MCF 10A (cell line): Measurements from ENCODE around the gene EP400. TPM values are rescaled to one million over a fixed set of nuclear protein-coding genes. Genes with fewer than 3 reads are reported as not detected.

Experiments
- BruUV-seq: library from RNA; stranded (reverse); fragments of 400-500 nt; replicated peaks from 2 replicates; lab custom pipeline; 2021; lab: Mats Ljungman, UMichigan
- CTCF ChIA-PET: fragments of 300-600 bp; sonication (Branson Sonifier 250); formaldehyde crosslinking; extraction: SDS; loops from one replicate; lab custom pipeline; 2021; ENCODE audit warnings: antibody characterized with exemption, inconsistent platforms; lab: Yijun Ruan, JAX
- POLR2A ChIA-PET: fragments of 300-600, 350-650 bp; sonication (Branson Sonifier 250); formaldehyde crosslinking; extraction: SDS; loops from one replicate; lab custom pipeline; 2020; ENCODE audit warnings: antibody characterized with exemption, inconsistent platforms; lab: Yijun Ruan, JAX
- DNase-seq: peaks from one replicate; pipeline ENCODE4 v3.0.0-alpha.2; 2018; ENCODE audit not compliant: unreplicated experiment
- H3K27ac Mint-ChIP-seq: one replicate; pipeline ENCODE4 v1.8.0; 2022; ENCODE audit warnings: mild to moderate bottlenecking, low read depth, mixed read lengths; ENCODE audit not compliant: unreplicated experiment
- H3K27me3 Mint-ChIP-seq: one replicate; pipeline ENCODE4 v1.8.0; 2022; ENCODE audit warnings: mixed read lengths; ENCODE audit not compliant: insufficient read depth, unreplicated experiment
- H3K36me3 Mint-ChIP-seq: one replicate; pipeline ENCODE4 v1.8.0; 2022; ENCODE audit warnings: mild to moderate bottlenecking, moderate library complexity, mixed read lengths; ENCODE audit not compliant: insufficient read depth, unreplicated experiment
- H3K4me1 Mint-ChIP-seq: one replicate; pipeline ENCODE4 v1.8.0; 2022; ENCODE audit warnings: mixed read lengths; ENCODE audit not compliant: insufficient read depth, unreplicated experiment
- H3K4me3 Mint-ChIP-seq: one replicate; pipeline ENCODE4 v1.8.0; 2022; ENCODE audit warnings: mild to moderate bottlenecking, moderate library complexity, mixed read lengths; ENCODE audit not compliant: unreplicated experiment
- H3K9me3 Mint-ChIP-seq: one replicate; pipeline ENCODE4 v1.8.0; 2022; ENCODE audit warnings: mixed read lengths; ENCODE audit not compliant: unreplicated experiment
- CTCF ChIP-seq: fragments of 200-600 bp; IDR thresholded peaks from one replicate; pipeline ENCODE4 v1.8.0; 2022; ENCODE audit warnings: antibody characterized with exemption, mild to moderate bottlenecking; ENCODE audit not compliant: unreplicated experiment
- intact Hi-C: fragments of 100-400 bp; cut with micrococcal nuclease; formaldehyde crosslinking; loops from 2 replicates; pipeline ENCODE4 v1.14.1; 2022
- total RNA-seq: library from RNA; stranded (reverse); gene quantifications from 2 replicates; pipeline ENCODE4 v1.2.3, GENCODE V29; 2022

EP400 gene
- total RNA-seq, 1 experiment from 2014 or later: 52.4 TPM

- TF ChIP-seq CTCF: no peak
- DNase-seq: no peak
- Mint-ChIP-seq H3K4me3 (no peak overlapping the region), H3K36me3 (peaks cover 66% of the 10 kb centered on the region), H3K27me3 (no peaks in the 10 kb centered on the region), H3K9me3 (no peaks in the 10 kb centered on the region), H3K27ac (no peak overlapping the region), H3K4me1 (no peaks in the 10 kb centered on the region)
- intact Hi-C loops: no loop called here
- CTCF ChIA-PET: no interaction called here
- POLR2A ChIA-PET: interaction anchor here (1.2 kb wide), 1 partner anchor 15 kb away, joined by 3 read pairs; no protein-coding TSS in a partner anchor
- no TSS peak for BruUV-seq
Observed at GRCh38 chr12:132070298-132070697, 120.6 kb downstream of the EP400 start.

- CTCF ChIA-PET: no interaction called here
- POLR2A ChIA-PET: no interaction called here
- BruUV-seq: no TSS peak
- Mint-ChIP-seq H3K27ac (no peak overlapping the region), H3K27me3 (no peaks in the 10 kb centered on the region), H3K4me1 (no peaks in the 10 kb centered on the region), H3K4me3 (no peak overlapping the region), H3K9me3 (no peaks in the 10 kb centered on the region), H3K36me3 (peaks cover 66% of the 10 kb centered on the region)
- intact Hi-C loops: no loop called here
- DNase-seq: no peak
- TF ChIP-seq CTCF: no peak
Observed at GRCh38 chr12:132071040-132071810, 121.5 kb downstream of the EP400 start.

GRCh38 chr12:132071830-132072384, 122.2 kb downstream of the EP400 start:
- ChIA-PET POLR2A (no interaction called here), CTCF (no interaction called here)
- intact Hi-C loops: no loop called here
- DNase-seq: no peak
- H3K27me3 Mint-ChIP-seq: no peaks in the 10 kb centered on the region
- H3K36me3 Mint-ChIP-seq: peaks cover 67% of the 10 kb centered on the region
- no peak for TF ChIP-seq CTCF
- no peaks in the 10 kb centered on the region for H3K9me3 Mint-ChIP-seq
- no peaks in the 10 kb centered on the region for H3K4me1 Mint-ChIP-seq
- no peak overlapping the region for H3K27ac Mint-ChIP-seq
- no TSS peak for BruUV-seq
- H3K4me3 Mint-ChIP-seq: no peak overlapping the region

- TF ChIP-seq CTCF: no peak
- Mint-ChIP-seq H3K4me3 (no peak overlapping the region), H3K27ac (no peak overlapping the region), H3K4me1 (no peaks in the 10 kb centered on the region), H3K27me3 (no peaks in the 10 kb centered on the region), H3K9me3 (no peaks in the 10 kb centered on the region), H3K36me3 (peaks cover 70% of the 10 kb centered on the region)
- CTCF ChIA-PET: no interaction called here
- BruUV-seq: no TSS peak
- DNase-seq: no peak
- POLR2A ChIA-PET: interaction anchor here (1.2 kb wide), 1 partner anchor 9 kb away, joined by 3 read pairs; no protein-coding TSS in a partner anchor
- intact Hi-C loops: no loop called here
Observed at GRCh38 chr12:132074216-132074615, 124.5 kb downstream of the EP400 start.
